Prostate gland (tissue), 2 donors: ENCODE measurements around the gene NPTN. TPM values are rescaled to one million over a fixed set of nuclear protein-coding genes. Genes with fewer than 3 reads are reported as not detected.
A peak's percentile ranks its signal among the peaks of the same experiment; 100 is the strongest.

ENCODE experiments used
- DNase-seq: peaks from one replicate; pipeline ENCODE4 v3.0.0-alpha.2; 2019; ENCODE audit warnings: low spot score
- H3K27ac ChIP-seq, 2 donors: fragments of 200-600 bp; sonication (generic); 2 replicates each; pipeline ENCODE4 v1.5.1; 2017 to 2019
- H3K27me3 ChIP-seq: fragments of 200-600 bp; sonication (generic); replicated peaks from 2 replicates; pipeline ENCODE4 v1.5.1; 2019; ENCODE audit not compliant: insufficient read depth
- H3K36me3 ChIP-seq, 2 donors: fragments of 200-600 bp; sonication (generic); 1 replicate in 1 of 2; 2 replicates in 1 of 2; pipeline versions ENCODE4 v1.5.1 to v1.8.1; 2017 to 2019
- H3K4me1 ChIP-seq: fragments of 200-600 bp; sonication (generic); replicated peaks from 2 replicates; pipeline ENCODE4 v1.5.1; 2019
- H3K4me3 ChIP-seq, 2 donors: fragments of 200-600 bp; sonication (generic); 2 replicates each; pipeline ENCODE4 v1.5.1; 2017 to 2019
- H3K9me3 ChIP-seq: fragments of 200-600 bp; sonication (generic); 2 replicates; pipeline ENCODE4 v1.5.1; 2017
- POLR2A ChIP-seq: fragments of 450-650 bp; IDR thresholded peaks from one replicate; pipeline ENCODE4 v1.6.1; 2016; ENCODE audit warnings: antibody characterized with exemption, mild to moderate bottlenecking
- POLR2AphosphoS5 ChIP-seq: sonication (generic); formaldehyde crosslinking; IDR thresholded peaks from one replicate; pipeline ENCODE4 v1.6.1; 2017; ENCODE audit warnings: antibody characterized with exemption
- WGBS: methylation state at CpG from one replicate; pipeline ENCODE4 v1.1.5; 2018; 5-methylcytosine and 5-hydroxymethylcytosine counted together
- intact Hi-C: fragments of 100-400 bp; cut with DNase I; formaldehyde crosslinking; loops from one replicate; pipeline ENCODE4 v1.14.2; 2022
- total RNA-seq, 2 donors: library from RNA; depleted of rRNA; stranded (reverse); fragments of >200 nt; gene quantifications; one replicate each; pipeline ENCODE4 v1.1.0, GENCODE V29; 2016
- TF ChIP-seq, protein P1 (sequence below), 4 experiments: fragments of 200-600 bp in 2 of 4; fragments of 450-650 bp in 2 of 4; sonication (generic) in 2 of 4; IDR thresholded peaks; 1 replicate in 3 of 4; 2 replicates in 1 of 4; pipeline ENCODE4 v1.5.1; 2016 to 2019; ENCODE audit warnings: antibody characterized with exemption in 4 of 4, mild to moderate bottlenecking in 2 of 4, moderate library complexity in 2 of 4

Gene NPTN
- total RNA-seq, 2 donors from 2014 or later: 147 to 266 TPM

DNA sequence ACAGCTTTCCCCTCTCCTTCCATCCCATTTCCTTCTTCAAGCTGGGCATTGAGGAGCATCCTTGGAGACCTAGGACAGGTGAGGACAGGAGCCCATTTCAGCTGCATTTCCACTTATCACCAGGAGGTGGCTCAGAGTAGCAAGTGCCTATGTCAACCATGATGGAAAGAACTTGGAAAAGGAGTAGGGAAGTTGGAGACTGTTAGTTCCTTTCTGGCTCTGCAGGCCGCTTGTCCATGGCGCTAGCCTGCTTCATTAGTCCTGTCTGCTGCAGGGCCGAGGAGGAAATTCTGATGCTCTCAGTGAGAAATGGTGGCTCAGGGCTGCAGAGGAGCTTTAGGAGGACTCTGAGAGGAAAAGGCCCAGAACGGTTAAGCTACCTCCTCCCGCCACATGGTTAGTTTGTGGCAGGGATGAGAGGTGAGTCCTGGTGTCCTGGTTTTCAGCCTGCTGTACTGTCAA is 44.0 kb upstream of the NPTN start:
- Histone ChIP-seq H3K4me1 (no peaks in the 10 kb centered on the region), H3K9me3 (no peaks in the 10 kb centered on the region), H3K27ac (no peak overlapping the region), H3K36me3 (no peaks in the 10 kb centered on the region), H3K27me3 (no peaks in the 10 kb centered on the region), H3K4me3 (no peak overlapping the region)
- 52% methylated on average over 5 of the region's 5 CpGs for WGBS
- intact Hi-C loops: loop anchor here (1.0 kb wide), 1 partner anchor 23 kb away; no protein-coding TSS in a partner anchor
- DNase-seq: peak; percentile 69
- TF ChIP-seq POLR2A (no peak), POLR2AphosphoS5 (peak; percentile 65)
- TF ChIP-seq, protein P1, sequence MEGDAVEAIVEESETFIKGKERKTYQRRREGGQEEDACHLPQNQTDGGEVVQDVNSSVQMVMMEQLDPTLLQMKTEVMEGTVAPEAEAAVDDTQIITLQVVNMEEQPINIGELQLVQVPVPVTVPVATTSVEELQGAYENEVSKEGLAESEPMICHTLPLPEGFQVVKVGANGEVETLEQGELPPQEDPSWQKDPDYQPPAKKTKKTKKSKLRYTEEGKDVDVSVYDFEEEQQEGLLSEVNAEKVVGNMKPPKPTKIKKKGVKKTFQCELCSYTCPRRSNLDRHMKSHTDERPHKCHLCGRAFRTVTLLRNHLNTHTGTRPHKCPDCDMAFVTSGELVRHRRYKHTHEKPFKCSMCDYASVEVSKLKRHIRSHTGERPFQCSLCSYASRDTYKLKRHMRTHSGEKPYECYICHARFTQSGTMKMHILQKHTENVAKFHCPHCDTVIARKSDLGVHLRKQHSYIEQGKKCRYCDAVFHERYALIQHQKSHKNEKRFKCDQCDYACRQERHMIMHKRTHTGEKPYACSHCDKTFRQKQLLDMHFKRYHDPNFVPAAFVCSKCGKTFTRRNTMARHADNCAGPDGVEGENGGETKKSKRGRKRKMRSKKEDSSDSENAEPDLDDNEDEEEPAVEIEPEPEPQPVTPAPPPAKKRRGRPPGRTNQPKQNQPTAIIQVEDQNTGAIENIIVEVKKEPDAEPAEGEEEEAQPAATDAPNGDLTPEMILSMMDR (IDR thresholded peaks at IDR 0.05): peak; percentile 65 to 90 (median 87)

DNA sequence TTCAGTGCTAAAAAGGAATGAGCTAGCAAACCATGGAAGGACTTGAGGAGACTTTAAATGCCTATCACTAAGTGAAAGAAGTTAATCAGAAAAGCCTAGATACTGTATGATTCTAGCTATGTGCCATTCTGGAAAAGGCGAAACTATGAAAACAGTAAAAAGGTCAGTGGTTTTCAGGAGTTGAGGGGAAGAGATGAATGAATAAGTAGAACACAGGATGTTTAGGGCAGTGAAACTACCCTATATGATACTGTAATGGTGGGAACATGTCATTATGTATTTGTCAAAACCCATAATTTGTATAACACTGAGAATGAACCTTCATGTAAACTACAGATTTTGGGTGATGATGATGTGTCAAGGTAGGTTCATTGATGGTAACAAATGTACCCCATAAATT is 41.4 kb upstream of the NPTN start:
- H3K4me1 ChIP-seq: no peaks in the 10 kb centered on the region
- H3K27ac ChIP-seq: no peak overlapping the region
- no peak overlapping the region for H3K4me3 ChIP-seq
- WGBS: 94% methylated on average over 1 of the region's 1 CpG
- no peaks in the 10 kb centered on the region for H3K27me3 ChIP-seq
- DNase-seq: no peak
- TF ChIP-seq POLR2A (no peak), POLR2AphosphoS5 (no peak)
- TF ChIP-seq, protein P1 (IDR thresholded peaks at IDR 0.05): no peak
- H3K36me3 ChIP-seq: no peaks in the 10 kb centered on the region
- H3K9me3 ChIP-seq: no peaks in the 10 kb centered on the region
- intact Hi-C loops: no loop called here

DNA sequence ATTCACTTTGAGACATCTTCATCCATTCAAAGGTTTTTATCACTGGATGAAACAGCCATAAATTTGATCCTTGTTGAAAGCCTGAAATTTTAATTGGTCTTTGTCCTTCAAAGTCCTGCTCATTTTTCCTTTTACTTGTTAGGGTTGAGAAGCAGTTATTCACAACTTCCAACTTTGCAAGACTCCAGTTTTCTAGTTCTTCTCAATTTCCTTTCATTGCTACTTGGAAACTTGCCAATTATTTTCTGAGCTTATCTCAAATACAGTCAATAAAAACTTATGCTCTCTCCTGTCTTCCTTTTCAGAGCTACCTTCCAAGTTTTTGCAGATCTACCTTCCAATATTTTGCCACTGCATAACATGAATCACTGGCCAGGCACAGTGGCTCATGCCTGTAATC is 27.3 kb upstream of the NPTN start:
- H3K9me3 ChIP-seq: no peaks in the 10 kb centered on the region
- intact Hi-C loops: no loop called here
- TF ChIP-seq, protein P1 (IDR thresholded peaks at IDR 0.05): no peak
- TF ChIP-seq POLR2AphosphoS5: no peak
- TF ChIP-seq POLR2A: no peak
- H3K27ac ChIP-seq: no peak overlapping the region
- H3K36me3 ChIP-seq: no peaks in the 10 kb centered on the region
- H3K4me1 ChIP-seq: no peaks in the 10 kb centered on the region
- H3K4me3 ChIP-seq: no peak overlapping the region
- DNase-seq: no peak
- H3K27me3 ChIP-seq: no peaks in the 10 kb centered on the region

DNA sequence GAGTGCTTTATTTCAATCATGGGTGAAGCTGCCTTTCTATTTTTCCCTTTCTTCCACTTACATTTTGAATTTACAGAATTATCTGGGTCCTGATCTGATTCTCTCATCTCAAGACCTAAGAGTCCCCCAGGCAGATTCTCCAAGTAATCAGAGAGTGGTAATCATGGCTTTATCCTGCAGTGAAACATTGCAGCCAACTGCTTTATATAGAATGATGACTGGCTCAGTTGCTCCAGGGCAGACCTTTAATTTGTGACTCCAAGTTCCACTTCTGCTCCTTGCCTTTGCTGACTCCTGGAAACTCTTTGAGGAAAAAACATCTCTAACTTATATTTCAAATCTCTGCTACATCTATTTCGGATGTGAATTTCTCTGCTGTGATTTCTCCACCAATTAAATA is 25.5 kb upstream of the NPTN start:
- Histone ChIP-seq H3K4me1 (no peaks in the 10 kb centered on the region), H3K4me3 (no peak overlapping the region), H3K27me3 (no peaks in the 10 kb centered on the region), H3K36me3 (no peaks in the 10 kb centered on the region), H3K9me3 (no peaks in the 10 kb centered on the region), H3K27ac (no peak overlapping the region)
- DNase-seq: no peak
- intact Hi-C loops: no loop called here
- 89% methylated on average over 1 of the region's 1 CpG for WGBS
- TF ChIP-seq, protein P1 (IDR thresholded peaks at IDR 0.05): no peak
- TF ChIP-seq POLR2A: no peak
- no peak for TF ChIP-seq POLR2AphosphoS5

DNA sequence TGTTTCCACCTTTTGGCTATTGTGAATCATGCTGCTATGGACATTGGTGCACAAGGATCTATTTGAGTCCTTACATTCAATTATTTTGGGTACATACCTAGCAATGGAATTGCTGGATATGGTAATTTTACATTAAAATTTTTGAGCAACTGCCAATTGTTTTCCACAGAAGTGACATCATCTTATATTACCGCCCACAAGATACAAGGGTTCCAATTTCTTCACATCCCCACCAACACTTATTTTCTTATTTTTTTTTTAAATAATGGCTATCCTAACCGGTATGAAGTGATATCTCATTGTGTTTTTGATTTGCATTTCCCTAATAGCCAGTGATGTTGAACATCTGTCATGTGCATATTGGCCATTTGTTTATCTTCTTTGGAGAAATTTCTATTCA is 22.5 kb upstream of the NPTN start:
- intact Hi-C loops: no loop called here
- WGBS: 77% methylated on average over 2 of the region's 2 CpGs
- no peak for DNase-seq
- no peak overlapping the region for H3K27ac ChIP-seq
- no peaks in the 10 kb centered on the region for H3K9me3 ChIP-seq
- H3K4me3 ChIP-seq: no peak overlapping the region
- no peaks in the 10 kb centered on the region for H3K27me3 ChIP-seq
- TF ChIP-seq, protein P1 (IDR thresholded peaks at IDR 0.05): no peak
- no peak for TF ChIP-seq POLR2A
- no peak for TF ChIP-seq POLR2AphosphoS5
- no peaks in the 10 kb centered on the region for H3K4me1 ChIP-seq
- no peaks in the 10 kb centered on the region for H3K36me3 ChIP-seq
